GM18502 (cell line): ENCODE results near the gene AOPEP.

ENCODE experiments used
- ATAC-seq: cut with Tn5 transposase; IDR thresholded peaks from one replicate; pipeline ENCODE4 v1.9.1; 2021; ENCODE audit warnings: mild to moderate bottlenecking; ENCODE audit not compliant: unreplicated experiment, poor library complexity

Gene AOPEP

GRCh38 chr9:95085861-95086563 is 359.5 kb downstream of the AOPEP start:
- ATAC-seq: no peak

DNA sequence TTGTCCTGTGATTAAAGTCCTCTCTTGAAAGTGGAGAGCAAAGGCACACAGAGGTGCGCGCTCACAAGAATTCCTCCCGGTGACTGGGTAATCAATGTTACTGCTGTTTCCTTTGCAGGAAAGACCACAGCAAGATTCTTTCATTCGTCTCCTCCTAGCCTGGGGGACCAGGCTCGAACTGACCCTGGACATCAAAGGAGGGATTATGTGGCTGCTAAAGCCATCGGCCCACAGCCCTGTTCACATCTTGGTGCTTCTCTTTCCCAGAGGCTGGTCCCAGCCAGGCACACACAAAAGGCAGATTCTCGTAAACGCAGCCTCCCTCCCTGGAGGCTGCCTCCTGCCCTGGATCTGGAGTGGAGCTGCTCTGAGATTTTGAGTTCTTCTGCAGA is 360.1 kb downstream of the AOPEP start:
- ATAC-seq: no peak

GRCh38 chr9:95087659-95088242 is 361.3 kb downstream of the AOPEP start:
- no peak for ATAC-seq

DNA sequence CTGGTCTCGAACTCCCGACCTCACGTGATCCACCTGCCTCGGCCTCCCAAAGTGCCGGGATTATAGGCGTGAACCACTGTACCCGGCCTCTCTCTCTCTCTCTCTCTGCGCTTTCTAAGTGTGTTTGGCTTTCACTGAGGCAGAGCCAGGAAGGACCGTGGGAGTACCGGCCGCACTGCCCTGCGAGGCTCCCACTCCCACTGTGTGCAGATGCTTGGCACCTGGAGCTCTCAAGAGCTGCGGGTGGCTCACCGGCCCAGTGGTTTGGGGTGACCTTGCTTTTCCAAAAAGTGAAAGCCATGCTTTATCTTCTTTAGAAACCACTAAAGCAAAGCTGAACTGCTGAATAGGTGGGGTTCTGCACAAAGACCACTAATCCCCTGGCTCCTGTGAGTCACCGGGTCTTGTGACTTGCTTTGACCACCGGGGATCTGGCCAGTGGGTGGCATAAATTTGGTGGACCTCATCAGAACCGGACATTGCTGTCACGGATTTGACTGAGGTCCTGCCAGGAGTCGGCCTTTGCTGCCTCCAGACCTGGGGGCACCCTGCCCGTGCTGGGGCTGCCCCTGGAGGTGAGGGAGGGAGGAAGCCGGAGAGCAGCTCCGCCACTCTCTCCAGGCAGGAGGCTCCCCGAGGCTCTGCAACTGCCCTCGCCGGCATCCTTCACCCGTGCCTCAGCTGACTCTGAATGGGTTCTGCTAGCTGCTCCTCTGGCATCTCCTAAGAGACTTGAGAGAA is 362.1 kb downstream of the AOPEP start:
- no peak for ATAC-seq

DNA sequence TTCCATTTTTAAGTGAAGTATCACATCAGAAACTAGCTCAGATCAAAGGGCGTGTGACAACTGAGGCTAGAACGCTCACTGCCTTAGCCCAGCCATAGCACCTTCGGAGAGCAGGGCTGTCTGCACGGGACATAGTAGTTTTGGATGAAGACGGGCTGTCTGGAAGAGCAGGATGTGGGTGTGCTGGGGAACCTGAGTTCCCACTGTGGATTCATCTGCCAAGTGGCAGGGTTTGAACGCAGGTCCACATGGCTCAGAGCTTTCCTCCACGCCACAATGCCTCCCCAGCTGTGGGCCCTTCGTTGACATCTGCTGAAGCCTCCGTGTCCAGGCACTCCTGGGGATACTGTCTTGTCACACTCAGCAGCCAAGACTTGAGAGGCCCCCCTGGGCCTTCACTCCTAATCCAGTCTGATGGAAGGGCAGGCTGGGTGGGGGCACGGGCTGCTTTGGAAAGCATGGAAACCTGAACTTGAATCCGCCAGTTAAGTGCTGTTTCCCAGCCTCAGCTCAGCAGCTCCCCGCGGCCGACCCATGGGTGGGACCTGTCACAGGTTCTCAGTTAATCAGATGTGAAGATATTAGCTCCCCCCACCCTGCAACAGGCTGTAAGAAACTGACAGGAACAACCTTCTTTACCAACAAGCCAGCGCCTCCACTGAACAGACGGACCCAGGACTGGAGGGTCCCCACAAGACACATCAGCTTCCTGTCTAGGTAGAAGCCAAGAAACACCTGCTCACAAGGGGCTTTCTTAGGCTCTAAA is 362.9 kb downstream of the AOPEP start:
- ATAC-seq: no peak

- ATAC-seq: no peak
Observed at GRCh38 chr9:95090023-95090791, 363.7 kb downstream of the AOPEP start.

DNA sequence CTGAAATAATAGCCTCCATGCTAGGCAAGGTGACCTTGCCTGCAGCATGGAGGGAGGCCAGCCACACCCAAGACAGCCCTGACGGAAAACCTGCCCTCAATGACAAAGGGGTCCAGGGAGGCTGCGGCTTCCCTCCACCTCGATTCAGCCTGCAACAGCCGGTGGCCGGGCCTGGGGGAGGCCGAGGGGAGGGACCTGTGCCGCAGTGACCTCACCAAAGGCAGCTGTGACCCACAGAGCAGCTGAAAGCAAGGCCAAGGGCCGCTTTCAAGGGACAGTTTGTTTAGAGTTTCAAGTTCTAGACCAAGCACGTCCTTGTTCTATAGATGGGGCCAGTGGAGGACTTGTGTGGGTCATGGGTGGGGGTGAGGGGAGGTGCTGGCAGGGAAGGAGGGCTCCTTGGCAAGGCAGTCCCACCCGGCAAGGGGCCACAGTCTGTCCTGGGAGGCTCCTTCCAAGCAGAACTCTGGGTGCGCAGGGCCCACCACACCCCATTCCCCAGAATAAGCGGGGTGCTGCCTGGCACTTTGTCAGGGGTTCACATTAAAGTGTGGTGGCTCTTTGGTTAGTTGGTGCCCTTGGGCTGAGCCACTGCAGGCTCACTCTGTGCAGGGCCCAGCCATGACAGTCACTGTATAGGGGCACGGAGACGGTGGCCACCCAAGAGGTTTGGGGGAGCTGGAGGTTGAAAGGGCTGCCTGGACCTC is 364.5 kb downstream of the AOPEP start:
- no peak for ATAC-seq

DNA sequence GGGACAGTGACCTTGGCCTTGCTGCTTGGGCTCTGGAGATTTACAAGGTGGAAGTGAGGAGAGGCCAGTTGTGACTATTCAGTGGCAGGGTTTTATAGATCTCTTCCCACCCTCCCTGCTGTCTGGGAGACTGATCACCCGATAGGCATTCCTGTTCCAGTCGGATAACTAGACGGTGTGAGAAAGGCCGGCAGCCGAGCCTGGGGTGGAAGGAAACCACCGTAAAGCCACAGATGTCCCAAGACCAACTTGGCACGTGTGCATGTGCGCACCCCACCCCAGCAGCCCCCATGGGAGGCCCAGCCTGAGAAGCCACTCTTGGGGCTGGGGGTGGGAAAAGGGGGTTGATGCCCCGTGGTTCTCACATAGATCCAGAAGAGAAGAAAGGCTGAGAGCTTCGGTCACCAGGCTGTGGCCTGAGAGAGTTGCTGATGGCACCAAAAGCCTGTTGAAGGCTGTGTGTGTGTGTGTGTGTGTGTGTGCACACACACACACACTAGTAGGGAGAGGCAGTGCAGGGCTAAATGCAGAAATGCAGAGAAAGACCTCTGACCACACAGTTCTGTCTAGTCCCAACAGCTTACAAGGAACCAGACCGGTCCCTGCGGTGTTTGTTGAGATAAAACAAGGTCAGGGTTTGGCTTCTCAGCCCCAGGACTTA is 365.2 kb downstream of the AOPEP start:
- no peak for ATAC-seq

GRCh38 chr9:95092262-95093072 is 366.0 kb downstream of the AOPEP start:
- no peak for ATAC-seq

DNA sequence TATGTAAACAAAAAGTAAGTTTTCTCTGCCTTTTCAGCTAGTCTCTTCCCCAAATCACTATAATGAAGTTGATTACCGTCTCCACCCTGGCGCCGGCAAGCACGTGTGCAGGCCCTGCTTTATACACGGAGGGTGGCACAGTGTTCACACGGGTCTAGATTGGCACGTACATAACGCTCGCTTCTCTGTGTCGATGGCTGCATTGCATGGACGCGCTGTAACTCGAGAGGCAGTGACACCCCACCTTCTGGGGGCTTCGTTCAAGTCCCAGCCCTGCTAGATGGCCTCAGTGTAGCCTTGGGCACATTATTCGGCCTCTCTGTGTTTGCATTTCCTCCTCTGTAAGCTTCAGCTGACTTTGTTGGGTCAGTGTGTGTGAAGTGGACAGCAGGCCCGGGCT is 367.1 kb downstream of the AOPEP start:
- ATAC-seq: no peak

GRCh38 chr9:95094002-95094401 is 367.5 kb downstream of the AOPEP start:
- no peak for ATAC-seq

- no peak for ATAC-seq
Observed at GRCh38 chr9:95095641-95096355, 369.3 kb downstream of the AOPEP start.

- no peak for ATAC-seq
Observed at GRCh38 chr9:95096381-95096780, 369.9 kb downstream of the AOPEP start.

DNA sequence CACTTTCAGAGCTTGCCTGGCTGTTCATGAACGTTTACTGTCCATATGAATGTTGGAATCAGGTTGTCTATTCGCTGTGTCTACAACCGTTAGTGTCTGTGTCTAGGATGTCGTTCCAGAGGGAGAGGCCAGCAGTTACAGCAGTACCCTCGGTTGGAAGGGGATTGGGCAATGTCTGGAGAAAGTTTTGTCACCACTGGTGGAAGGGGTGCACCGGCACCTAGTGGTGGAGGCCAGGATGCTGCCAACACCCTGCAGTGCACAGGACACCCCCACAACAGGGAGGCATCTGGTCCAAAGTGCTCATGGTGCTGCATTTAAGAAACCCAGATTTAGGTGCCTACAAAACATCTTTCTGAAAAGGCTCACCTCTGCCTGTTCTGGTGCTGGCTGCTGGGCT is 370.3 kb downstream of the AOPEP start:
- no peak for ATAC-seq

DNA sequence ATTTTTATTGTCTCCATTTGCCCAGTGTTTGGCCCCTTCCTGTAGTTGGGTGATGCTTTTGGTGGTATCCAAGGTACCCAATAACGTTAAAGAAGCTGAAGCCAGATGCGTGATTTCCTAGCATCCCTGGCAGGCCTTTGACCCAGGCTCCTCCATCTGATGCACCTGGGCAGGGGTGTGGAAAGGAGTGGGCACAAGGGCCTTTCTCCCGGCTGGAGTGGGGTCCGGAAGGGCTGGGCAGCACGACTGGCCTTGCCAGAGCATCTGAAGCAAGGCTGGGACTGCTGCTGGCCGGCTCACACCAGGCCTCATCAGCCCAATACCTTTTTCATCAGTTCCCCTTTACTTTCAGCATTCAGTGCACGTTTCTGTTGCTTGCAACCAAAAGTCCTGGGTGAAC is 370.8 kb downstream of the AOPEP start:
- no peak for ATAC-seq

- ATAC-seq: no peak
Observed at GRCh38 chr9:95098391-95098921, 372.0 kb downstream of the AOPEP start.

- no peak for ATAC-seq
Observed at GRCh38 chr9:95099321-95100070, 373.0 kb downstream of the AOPEP start.
